Stimulated activated CD8-positive, alpha-beta memory T cell treated with anti-CD3 and anti-CD28 coated beads, Interleukin-4, amount 100 ng/mL, for 48 hours (primary cell): Measurements from ENCODE around the gene RASSF4.

Experiments used
- DNase-seq: peaks from one replicate; pipeline ENCODE4 v3.0.0-alpha.2; 2020

The RASSF4 gene

DNA sequence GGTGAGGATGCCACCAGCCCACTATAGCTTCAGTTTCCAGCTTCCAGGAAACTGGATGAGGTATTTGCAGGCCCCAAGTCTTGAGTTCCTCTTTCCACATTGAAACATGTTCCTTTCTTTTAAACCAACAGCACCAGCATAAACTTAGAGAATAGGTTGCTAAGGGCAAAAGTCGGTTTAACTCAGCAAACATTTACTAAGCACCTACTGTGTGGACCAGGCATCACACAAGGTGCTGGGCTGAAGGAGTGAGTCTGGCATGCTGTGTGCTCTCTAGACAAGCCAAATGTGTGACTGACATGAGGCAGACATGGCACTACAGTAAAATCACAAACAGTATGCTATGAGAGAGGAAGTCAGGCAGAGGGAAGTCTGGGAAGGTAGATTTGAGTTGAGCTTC, 11.0 kb upstream of the RASSF4 start:
- peak; percentile 4 for DNase-seq

- peak; percentile 14 for DNase-seq
Observed at GRCh38 chr10:44949127-44949802, 10.3 kb upstream of the RASSF4 start.

GRCh38 chr10:44949915-44950314, 9.7 kb upstream of the RASSF4 start:
- peak; percentile 10 for DNase-seq

DNA sequence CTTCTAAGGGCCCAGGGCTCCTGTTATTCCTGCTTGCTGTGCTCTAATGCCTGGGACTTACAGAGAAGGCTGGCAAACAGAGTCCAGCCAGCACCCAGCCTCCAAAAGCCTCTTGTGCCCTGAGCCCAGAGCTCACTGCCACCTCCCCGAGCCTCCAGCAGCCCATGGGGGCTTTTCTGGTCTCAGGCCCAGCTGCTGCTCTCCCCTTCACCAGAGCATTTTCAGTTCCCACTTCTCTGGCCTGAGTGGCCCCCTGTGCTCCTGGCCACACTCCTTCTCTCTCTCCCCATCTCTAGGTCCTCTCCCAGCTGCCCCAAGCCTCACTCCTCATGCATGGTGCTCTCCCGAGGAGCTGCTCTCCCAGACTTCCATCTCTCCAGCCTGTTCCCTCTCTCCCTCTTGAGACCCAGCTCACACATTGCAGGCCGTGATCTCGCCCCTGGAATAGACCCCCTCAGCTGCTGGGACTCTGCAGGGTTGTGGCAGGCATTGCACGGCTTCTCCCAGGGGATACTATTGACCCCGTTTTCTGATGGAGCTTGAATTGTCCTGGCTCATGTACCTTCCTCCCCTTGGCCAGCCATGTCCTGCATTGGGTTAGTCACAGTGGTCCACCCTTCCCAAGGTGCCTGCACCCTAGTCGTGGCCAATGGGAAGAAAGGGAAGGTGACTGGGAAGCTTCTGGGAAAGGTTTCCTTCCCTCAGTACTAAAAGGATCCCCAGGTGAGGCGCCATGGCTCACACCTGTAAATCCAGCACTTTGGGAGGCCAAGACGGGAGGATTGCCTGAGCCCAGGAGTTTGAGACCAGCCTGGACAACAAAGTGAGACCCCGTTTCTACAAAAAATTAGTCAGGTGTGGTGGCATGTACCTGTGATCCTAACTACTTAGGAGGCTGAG, 9.0 kb upstream of the RASSF4 start:
- DNase-seq, result peak; percentile 11

GRCh38 chr10:44951576-44952226, 7.9 kb upstream of the RASSF4 start:
- DNase-seq, result no peak

GRCh38 chr10:44952779-44953231, 6.8 kb upstream of the RASSF4 start:
- DNase-seq, result peak; percentile 2

- no peak for DNase-seq
Observed at GRCh38 chr10:44954042-44954441, 5.6 kb upstream of the RASSF4 start.

- no peak for DNase-seq
Observed at GRCh38 chr10:44954962-44955361, 4.6 kb upstream of the RASSF4 start.

DNA sequence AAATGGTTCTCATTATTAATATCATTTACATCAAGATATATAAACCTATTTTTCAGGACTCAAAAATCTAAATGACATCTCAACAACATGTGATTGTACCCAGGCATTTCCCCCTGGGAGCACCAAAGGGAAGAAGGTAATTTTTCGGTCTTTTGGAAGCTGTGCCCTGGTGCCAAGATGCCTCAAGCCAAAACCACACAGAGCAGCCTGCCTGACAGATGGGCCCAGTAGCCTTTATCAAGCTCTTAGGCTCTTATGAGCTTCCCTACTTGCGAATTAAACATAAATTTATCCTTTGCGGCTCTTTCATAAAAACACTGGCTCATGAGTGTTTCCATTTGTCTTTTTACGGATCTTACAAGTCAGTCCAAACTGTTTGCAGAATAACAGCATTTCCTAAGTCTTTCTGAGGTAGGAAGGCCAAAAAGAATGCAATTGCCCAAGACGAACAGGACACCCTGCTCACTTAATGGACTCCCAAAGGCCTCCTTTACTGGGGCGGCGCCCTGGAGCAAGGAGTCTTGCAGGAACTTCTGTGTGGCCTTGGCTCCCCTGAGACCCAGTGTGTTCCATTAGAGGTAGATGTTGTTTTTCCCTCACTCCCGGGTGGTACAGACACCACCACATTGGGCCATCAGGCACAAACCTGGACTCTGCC, 4.1 kb upstream of the RASSF4 start:
- peak; percentile 2 for DNase-seq

DNA sequence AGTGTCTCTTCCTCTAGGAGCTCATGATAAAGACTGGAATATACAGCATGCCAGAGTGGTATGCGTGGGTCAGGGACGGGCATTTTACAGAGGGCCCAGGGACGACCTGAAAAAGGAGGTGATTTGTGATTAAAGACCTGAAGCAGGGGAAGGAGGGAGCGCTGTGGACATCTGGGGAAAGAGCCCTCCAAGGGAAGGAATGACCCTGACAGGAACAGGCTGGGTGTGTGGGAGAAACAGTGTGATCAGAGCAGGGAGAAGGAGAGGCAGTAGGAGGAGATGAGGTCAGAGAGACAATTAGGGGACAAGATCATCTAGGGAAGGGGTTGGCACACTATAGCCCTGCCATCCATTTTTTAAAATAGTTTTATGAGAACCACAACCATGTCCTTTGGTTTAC, 3.4 kb upstream of the RASSF4 start:
- DNase-seq, result no peak

DNA sequence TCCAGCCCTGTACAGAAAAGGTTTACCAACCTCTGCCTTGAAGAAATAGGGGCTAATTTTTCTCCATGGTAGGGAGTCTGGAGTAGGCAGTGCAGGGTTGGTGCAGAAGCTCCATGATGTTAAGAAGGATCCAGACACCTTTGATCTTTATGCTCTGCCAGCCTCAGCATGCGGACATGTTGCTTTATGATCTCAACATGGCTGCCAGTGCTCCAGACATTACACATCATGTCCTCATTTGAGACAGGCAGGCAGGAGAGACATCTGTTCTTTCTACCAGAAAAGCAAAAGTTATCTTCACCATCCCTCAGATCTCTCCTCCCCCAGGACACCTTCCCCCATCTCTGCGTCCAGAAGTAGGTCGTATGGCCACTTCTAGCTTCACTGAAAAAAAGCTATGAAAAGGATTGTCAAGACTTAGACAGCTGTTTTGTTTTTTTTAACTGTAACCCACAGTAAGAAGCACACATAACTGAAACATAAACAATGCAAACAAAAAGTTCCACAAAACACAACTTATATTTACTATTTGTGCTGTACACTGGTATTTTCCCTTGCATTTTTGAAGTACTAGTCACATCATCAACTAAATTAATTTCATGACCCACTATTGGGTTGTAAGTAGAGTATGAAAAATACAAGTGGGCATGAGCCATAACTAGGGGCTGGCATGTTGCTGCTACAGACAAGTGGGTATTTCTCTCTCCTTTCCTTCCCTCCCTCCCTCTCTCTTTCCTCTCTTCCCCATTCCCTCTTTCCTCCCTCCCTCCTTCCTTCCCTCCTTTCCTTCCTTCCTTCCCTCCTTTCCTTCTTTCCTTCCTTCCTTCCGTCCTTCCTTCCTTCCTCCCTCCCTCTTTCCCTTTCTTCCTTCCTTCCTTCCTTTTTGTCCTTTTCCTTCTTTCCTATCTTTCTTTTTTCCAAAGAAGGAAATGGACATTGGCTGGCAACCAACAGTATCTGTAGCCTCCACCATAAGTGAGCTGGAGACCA, 2.6 kb upstream of the RASSF4 start:
- peak; percentile 8 for DNase-seq

DNA sequence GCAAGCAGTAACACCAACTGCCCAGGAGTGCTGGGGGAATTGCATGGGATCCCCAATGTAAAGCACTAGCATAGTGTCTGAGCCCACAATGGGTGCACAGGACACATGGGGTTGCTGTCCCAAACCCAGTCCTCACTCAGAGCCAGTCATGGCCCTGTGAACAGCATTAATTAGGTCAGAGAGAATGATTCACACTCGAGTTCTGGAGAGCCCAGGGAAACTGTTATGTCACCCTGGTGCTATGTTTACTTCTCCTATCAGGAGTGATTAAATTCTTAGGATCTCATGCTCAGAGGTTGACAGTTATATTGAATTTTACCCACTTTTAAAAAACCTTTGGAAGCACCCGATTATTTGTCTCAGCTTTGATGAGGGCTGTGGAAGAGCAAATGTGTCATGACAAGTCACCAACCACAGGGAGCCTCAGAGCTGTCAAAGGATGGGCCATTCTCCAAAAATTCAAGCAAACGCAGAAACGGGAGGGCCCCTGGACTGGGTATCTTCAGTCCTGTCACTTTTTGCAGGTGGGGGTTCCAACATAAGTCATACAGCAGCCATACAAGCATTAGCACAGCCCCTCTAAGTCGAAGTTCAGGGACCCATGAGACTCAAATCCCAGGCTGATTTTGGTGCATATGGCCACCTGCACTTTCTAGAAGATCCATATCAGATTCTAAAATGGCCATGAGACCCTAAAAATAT, 1.3 kb upstream of the RASSF4 start:
- DNase-seq, result peak; percentile 23

DNA sequence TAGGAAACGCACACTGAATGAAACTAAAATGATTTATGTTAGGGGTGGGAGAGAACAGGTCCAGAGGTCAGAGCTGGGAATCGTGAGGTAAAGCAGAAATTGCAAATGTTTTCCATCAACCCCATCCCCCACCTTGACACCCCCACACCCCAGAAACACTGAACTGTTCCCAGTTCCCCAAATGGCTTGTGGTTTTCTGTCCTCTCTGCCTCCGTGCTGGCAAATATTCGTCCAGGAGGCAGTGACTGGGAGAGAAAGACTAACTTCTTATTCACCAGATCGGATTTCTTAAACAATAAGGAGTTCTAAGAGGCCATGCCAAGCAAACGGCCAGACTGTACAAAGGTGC, 730 bp upstream of the RASSF4 start:
- no peak for DNase-seq

DNA sequence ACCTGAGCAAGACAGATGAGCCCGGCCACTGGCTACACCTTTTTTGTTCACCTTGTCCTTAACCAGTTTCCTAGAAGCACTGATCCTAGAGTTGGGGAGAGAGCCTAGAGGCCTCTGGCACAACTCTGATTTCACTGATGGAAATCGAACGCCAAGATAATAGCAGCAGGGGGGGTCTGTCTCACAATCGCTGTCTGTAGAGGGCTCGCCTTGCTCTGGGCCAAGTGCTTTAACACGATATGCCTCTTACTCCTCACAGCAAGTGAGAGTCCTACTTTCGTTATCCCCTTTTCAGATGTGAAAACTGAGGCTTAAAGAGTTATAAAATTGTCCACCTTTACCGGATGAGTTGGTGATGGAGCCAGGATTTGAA, 472 bp downstream of the RASSF4 start:
- DNase-seq, result peak; percentile 24

DNA sequence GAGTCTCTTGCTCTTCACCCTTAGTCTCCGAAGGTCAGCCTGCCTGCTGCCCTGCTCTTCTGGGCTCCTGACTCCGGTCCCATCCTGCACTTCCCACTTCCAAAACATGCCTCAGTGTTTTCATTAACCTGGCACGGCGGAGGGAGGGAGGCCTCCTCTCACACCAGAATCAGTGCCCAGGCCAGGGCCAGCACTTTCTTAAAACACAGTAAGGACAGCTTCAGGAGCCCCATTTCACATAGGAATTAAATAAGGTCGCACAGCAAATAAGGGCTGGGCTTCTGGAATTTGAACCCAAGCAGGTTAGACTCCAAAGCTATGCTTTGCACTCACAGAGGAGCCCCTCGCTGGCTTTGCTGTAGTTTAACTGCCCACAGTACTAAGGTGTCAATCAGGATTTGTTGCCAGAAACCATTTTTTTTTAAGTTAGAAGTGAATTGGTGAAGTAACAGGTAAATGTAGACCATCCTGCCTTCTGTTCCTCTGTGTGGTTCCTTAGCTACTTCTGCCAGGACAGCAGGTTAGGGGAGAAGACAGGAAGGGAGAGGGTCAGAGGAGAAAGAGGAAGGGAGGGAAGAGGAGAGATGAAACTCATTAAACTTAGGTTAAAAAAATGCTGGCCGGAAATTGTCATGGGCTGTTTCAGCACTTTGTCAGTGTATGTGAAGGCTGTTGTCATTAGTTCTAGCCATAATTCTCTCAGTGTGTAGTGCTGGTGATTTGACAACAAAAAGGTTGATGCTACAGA, 1.1 kb downstream of the RASSF4 start:
- peak; percentile 21 for DNase-seq

- DNase-seq, result peak; percentile 14
Observed at GRCh38 chr10:44961230-44961571, 1.6 kb downstream of the RASSF4 start.

DNA sequence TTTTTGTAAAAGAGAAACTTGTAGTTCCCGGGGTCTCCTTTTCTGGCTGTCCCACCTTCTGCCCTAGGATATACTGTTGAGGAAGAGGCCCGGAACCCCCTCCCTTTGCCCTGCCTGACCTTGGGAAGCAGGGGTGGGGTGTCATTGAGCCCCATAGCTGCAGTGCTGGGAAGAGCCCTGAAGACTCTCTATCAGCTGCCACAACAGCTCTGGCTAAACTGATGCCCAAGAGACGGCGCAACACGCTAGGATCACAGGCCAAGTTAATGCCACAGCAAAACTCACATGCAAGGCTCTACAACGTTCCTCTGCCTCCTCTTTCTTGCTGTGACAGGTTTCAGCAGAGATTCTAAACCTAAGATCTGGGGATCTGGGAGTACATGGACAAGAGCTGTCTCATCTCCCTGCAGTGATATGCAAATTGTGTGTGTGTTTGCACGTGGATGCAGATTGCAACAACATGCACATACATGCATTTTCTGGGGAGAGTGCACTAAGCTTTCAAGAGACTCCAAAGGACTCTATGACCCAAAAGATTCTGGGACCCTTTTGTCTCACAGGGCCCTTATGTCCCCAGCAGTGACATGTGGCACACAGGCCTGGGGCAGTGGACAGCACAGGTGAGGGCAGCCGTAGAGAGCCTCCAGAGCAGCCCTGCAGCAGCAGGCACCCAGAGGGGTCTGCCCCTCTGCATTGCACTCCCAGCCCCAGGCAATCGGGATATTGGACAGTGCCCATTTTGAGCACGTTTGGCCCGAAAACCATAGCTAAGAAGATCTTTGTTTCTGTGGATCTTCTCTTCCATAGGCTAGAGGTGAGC, 2.5 kb downstream of the RASSF4 start:
- peak; percentile 13 for DNase-seq

DNA sequence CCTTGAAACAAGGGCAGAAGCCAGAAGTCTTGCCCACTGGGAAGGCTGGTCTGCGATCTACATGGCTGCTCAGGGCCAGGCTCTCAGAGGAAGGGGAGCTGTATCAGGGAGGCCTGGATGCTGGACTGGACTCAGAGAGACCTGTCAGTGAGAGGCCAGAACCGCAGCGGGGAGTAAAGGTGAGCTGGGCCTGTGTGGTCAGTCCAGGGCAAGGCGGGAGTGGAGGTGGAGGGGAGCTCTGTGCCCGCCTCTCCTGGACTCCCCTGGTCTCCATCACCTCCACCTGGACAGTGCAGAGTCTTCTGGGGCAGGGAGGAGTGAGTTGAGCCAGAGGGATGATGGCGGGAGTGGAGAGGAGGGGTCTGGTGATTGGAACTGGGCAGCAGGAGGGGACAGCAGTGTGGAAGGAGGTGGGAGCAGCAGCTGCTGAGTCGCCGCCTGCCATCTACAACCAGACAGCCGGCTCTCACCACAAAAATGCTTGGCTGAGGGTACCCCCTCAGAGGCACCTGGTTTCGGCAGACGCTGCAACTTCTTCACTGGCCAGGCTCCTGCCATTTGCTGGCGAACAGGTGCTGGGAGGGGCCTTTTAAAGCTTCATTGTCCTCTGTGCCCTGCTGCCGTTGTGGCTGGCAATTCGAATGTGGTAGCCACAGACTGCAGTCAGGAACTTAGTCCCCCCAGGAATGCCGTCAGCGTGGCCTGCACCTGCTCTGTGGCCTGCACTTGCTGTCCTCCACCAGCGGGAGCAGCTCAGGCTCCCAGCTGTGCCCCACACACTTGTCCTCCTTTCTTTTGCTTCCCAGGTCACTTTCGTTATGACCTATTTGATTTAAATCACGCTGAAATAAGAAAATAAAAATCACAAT, 3.5 kb downstream of the RASSF4 start:
- peak; percentile 18 for DNase-seq
